COLO829 (cell line): ENCODE data around the gene POLR1G.
"Not testable (repeated sequence)": the region's sequence is repeated elsewhere in the genome, so short reads cannot be mapped to it uniquely, and the experiment has no call there.

Source experiments
- DNase-seq: peaks from one replicate; pipeline ENCODE4 v3.0.0; 2012; ENCODE audit warnings: low spot score

Gene POLR1G

DNA sequence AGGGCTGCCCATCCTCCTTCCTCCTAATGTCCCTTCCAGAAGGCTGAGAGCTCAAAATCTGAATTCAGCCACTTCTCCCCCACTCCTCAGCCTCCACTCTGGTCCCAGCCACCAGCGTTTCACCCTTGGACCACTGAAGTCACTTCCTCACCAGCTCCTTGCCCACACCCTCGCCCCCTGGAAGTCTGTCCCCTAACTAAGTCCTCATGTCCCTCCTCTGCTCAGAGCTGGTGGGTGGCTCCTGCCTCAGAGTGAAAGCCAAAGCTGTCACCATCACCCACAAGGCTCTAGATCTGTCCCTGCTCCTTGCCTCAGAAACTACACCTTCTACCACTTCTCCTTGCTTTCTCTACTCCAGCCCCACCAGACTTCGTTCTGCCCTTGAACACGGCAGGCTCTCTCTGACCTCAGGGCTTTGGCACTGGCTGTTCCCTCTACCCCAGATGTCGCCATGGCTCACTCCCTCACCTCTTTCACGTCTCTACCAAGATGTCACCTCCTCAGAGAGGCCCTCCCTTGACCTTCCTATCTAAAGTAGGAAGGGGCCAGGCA is 15.6 kb downstream of the POLR1G start:
- DNase-seq: no peak

DNA sequence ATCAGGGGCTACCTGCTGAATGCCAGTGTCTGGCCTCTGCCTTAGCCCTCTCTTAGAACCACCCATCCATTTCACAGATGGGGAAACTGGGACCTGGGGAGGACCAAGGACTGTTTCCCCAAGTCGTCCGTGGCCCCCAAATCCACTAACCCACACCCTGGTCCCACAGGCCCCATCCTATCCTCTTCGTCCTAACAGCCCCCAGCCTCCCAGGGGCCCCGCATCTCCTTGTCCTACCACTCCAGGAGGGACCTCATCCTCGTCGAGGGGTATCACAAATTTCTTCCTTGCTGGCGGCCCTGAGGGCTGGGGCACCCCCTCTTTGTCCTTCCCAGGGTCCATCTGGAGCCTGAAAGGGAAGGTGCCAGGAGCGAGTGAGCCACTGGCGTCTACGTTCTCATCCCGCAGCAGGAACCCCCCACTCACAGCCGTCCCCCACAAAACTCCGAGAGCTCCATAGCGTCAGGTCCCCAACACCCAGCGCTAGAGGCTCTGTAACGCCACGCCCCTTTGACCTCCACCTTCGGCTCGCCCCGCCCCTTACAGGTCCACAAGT is 16.7 kb downstream of the POLR1G start:
- no peak for DNase-seq

DNA sequence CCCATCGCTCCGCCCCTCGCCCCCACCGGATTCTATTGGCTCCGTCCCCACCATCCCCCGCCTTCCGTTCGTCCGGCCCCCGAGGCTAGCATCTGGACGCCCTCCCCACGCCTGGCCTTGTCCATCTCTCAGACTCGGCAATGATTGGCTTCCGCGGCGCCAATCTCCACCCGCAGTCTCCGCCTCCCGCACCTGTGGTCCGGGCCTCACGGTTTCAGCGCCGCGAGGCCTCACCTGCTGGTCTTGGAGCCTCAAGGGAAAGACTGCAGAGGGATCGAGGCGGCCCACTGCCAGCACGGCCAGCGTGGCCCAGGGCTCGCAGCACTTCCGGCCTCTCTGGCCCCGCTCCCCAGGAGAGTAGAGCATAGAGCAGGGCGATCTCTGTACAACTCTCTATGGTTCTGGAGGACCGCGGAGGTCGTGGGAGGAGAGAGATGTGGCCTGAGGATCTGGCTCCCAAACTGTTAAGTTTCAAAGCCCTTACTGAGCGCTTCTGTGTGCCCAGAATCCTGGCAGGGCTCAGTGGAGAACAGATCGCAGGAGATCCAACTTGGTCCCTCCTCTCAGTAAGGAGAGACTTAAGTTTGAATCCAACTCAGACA is 17.2 kb downstream of the POLR1G start, which contains the start of gene ERCC1:
ERCC1 (minus strand) TSS at position 329 of the 602 bp plus-strand sequence. CDS start 543 bp downstream, outside the sequence.
- DNase-seq: peak; percentile 98

DNA sequence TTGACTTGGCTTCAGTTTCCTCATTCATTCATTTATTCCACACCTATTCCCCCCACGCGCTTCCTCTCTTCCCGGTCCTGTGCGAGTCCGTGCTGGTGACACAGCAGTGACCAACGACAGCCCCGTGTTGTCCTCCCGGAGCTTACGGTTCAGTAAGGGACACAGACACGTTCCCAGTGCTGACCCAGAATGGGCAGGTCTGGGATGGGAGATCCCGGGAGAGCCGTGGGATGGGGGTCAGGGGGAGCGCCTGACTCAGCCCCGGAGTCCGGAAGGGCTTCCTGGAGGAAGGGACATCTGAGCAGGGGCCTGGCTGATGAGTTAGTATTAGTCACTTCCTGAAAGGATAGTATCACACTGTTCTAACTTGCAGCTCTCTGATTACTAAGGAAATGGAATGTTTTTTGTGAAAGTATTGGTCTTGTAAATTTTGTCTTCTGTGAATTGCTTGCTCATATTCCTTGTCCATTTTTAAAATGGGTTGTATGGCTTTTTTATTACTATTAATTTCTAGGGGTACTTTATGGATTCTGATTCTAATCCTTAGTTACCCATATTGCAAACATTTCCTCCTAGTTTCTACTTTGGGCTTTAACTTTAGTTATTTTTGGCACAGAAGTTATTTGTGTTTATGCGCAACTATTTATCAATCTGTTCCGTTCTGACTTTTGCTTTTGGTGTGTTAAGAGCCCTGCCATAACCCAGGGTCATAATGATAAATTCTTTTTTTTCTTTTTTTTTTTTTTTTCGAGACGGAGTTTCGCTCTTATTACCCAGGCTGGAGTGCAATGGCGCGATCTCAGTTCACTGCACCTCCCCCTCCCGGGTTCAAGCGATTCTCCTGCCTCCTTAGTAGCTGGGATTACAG is 18.0 kb downstream of the POLR1G start:
- peak; percentile 95 for DNase-seq

DNA sequence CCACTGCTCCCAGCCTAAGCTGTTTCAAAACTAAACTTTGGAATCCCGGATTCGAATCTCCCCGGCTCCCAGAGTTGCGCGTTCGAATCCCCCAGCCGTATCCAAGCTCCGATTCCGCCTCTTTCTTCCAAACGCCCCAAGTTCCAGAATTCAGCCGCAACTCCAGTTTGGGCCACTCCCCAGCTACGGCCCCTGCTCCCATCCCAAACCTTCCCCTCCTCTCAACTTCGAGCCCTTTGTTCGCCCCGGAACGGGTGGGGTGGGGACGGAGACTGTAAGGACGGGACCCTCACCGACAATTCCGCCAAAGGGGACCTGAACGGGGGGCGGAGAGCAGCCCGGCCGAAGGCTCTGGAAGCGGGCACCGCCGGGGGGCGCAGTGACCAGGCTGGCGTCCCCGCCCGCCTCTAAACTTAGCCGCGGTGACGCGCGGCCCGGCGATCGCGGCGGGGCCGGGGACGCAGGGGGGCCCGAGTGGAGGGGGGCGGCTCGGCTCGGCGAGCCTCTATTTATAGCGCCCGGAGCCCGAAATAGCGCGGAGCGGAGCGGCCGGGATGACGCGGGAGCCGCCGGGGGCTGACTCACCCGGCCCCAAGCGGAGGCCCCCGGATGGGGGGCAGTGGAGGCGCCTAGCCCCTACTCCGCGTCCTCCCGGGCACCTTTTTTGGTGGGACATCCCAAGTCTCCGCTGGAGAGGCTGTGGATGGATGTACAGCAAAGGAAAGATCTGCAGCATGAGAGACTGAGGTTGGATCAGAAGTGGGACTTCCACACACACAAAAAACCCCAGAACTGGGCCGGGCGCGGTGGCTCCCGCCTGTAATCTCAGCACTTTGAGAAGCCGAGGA is 22.2 kb downstream of the POLR1G start:
- DNase-seq: no peak

DNA sequence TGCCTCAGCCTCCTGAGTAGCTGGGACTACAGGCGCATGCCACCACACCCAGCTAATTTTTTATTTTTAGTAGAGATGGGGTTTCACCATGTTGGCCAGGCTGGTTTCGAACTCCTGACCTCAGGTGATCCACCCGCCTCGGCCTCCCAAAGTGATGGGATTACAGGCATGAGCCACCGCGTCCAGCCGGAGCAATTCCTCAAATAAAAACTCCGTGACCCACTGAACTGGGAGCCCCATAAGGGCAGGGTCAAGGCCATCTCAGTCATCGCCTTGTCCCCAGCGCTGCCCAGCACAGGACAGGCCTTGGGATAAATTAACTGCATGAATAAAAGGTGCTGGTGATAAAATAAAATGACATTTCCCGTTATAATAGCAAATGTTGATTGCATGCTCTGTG is 23.5 kb downstream of the POLR1G start:
- not testable (repeated sequence) for DNase-seq

DNA sequence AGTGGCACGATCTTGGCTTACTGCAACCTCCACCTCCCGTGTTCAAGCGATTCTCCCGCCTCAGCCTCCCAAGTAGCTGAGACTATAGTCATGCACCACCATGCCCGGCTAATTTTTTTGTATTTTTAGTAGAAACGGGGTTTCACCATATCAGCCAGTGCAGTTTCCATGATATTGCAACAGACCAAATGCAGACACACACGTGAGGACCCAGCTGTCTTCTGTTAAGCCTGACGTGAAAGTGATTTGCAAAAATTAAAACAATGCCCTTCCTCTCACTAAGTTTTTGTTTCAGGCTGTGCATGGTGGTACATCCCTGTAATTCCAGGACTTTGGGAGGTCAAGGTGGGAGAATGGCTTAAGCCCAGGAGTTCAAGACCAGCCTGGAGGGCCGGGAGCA is 24.6 kb downstream of the POLR1G start:
- DNase-seq: not testable (repeated sequence)

DNA sequence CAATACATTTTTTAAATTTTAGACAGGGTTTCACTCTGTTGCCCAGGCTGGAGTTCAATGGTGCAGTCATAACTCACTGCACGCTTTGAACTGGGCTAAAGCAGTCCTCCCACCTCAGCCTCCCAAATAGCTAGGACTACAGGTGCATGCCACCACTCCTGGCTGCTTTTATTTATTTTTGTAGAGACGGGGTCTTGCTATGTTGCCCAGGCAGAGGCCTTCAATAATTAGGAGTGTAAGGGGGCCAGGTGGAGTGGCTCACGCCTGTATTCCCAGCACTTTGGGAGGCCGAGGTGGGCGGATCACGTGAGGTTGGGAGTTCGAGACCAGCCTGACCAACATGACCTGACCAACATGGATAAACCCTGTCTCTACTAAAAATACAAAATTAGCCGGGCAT is 26.1 kb downstream of the POLR1G start:
- not testable (repeated sequence) for DNase-seq

DNA sequence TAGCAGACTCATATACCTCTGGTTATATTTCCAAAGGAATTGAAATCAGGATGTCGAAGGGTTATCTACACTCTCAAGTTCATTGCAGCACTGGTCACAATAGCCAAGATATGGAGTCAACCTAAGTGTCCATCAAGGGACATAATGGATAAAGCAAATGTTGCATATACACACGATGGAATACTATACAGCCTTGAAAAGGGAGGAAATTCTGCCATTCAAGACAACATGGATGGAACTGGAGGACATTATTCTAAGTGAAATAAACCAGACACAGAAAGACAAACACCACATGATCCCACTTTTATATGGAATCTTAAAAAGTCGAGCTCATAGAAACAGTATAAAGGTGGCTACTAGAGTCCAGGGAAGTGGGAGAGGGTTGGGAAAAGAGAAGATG is 30.9 kb downstream of the POLR1G start:
- DNase-seq: no peak

DNA sequence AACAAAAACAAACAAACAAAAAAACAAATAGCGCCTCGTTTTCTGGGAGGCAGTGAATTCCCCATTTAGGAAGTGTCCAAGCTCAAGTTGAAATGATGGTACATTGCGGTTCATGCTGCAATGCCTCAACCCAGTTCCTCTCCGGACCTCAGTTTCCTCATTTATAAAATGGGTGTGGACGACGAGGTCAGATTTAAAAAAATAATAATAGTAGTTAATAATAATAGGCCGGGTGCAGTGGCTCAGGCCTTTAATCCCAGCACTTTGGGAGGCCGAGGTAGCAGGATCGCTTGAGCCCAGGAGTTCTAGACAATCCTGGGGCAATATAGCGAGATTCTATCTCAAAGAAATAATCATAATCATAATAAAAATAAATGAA is 32.7 kb downstream of the POLR1G start:
- DNase-seq: no peak

DNA sequence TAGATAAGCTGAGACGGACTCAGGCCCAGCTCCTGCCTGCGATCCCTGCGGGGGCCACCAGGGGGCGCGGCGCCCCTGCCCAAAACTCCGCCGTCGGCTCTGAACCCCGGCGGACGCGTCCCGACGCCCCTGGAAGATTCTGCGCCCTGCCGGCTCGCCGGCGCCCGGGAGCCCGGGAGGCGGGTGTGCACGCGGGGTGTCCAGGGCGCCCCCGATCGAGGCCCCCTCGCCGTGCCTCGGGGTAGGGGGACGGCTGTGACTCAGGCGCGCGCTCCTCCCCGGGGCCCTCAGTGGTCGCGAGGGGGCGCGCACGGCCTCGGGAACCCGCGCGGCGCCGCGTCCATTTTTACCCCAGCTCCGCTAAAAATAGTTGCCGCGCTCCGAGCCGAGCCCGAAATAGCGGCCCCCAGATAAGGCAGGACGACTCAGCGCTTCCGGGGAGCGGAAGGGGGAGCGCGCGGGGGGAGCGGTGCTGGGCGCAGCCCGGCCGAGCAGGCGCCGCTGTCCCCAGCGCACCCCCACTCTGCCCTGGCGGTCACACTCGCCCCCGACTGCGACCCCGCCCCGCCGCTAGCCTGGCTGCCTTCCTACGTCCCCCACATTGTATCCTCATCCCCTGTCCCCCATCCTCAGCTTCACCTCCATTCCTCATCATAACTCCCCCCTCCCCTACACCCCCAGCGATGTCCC is 33.3 kb downstream of the POLR1G start:
- peak; percentile 52 for DNase-seq

DNA sequence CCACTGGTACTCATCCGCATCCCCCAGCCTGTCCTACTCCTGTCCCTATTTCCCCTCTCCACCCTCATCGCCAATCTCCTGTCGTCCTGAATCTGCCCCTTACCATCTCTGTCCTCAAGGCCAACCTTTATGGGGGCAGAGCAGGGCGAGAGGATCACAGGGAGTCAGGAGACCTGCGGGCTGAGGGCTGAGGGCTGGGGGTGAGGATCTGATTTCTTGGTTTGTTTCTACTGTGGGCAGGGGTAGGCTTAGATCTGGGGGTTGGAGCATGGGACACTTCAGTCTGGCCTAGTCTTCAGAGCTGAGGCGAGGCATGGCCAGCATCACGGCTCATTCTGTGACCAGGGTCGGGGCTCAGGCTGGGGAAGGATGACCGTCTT is 33.8 kb downstream of the POLR1G start:
- no peak for DNase-seq

DNA sequence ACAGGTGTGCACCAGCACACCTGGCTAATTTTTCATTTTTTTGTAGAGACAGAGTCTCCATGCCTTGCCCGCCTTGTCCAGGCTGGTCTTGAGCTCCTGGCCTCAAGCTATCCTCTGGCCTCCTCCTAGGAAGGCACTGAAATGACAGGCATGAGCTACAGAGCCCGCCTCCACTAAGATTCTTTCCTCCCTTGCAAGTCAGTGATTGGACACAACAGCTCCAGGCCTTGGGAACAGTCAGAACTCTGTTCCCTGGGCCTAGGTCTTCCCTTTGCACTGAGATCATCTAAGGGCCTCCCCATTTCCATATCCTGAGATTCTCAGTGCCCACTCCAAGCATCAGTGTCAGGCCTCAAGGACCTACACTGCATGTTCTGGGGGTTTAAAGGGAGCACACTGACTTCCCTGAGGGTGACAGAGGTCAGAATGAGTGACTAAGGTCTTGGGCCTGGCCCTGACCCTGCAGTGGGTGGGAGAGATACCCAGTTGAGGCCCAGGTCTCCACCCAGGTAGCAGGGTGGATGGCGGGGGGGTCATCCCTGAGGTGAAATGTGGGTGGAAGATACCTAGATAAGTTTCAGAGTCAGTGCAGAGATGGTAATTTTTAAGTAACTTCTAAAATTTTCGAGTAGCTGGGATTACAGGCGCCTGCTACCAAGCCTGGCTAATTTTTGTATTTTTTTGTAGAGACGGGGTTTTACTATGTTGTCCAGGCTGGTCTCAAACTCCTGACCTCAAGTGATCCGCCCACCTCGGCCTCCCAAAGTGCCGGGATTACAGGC is 34.6 kb downstream of the POLR1G start:
- DNase-seq: peak; percentile 45

DNA sequence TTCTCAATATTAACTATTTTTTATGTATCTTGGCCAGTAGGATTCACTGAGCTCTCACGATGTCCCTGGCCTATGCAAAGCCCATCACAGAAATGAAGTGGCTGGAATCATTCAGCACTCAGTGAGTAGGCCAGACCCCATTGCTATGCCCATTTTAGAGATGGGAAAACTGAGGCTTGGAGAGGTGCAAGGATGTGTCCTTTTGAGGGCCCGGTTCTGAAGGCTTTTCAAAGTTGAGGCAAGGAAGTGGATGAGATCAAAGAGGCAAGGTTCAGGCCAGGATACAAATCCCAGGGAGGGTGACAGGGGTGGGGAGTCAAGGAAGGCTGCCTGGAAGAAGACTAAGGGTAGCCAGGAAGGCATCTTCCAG is 35.9 kb downstream of the POLR1G start:
- no peak for DNase-seq

DNA sequence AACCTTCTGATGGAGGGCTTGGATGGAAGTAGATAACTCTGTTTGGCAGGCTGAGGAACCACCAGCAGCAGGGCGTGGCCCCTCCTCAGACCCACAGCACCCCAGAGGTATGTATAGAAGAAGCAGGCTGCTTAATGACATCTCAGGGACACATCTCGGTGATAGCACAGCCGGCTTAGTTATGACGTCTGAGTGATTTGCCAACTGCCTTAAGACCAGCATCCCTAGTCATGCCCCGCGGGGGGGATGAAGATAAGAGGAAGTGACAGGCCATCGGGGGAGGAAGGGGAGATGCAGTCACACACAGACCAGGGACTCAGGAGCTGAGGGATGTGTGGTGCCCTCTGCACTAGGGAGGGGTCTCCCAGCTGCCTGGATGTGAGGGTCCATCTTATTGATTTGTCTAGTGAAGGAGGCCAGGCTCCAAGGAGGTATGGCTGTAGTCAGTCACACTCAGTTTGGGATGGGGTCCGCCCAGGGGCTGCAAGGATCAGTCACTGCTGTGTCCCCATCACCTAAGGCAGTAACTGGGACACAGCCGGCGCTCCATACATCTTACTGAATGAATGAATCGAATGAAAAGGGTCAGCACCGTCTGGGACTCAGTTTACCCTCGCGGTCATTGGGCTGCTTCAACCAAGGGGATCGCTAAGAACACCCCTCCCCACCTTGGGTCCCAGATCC is 36.5 kb downstream of the POLR1G start:
- no peak for DNase-seq

DNA sequence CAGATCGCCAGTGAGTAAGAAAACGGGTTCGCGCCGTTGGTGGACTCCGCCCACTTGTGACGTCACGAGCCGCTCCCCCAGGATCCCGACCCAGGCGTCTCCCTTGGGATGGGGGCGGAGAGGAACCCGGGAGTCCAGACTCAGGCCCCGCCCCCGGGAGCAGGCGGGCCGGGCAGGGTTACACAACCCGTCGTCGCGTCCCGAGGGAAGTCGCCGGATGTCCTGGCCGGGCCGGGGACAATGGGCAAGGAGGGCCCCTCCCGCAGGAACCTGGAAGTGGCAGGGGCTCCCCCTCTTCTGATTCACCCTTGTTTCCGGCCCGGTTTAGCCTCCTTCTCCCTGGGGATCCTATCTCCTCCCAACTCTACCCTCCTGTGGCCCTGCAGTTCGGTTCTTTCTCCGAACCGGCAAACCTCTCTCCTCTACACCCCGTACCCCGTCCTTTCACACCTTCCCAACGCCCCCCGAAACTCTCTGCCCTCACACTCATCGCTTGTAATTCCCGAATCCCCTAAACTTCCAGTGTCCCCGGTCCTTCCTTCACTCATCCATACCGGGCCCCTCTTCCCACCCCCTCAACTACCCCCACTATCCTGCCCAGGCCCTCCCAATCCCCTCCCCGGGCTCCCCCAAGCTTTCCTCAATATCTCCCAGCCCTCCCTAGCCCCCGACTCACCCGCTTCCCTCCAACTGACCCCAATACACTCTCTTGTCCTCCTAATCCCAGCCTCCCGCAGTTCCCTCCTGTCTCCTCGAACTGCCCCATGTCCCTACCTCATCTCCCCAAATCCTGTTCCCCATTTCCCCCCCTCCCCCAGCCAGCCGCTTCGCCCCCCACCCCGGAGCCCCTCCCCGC is 37.2 kb downstream of the POLR1G start:
- peak; percentile 93 for DNase-seq

DNA sequence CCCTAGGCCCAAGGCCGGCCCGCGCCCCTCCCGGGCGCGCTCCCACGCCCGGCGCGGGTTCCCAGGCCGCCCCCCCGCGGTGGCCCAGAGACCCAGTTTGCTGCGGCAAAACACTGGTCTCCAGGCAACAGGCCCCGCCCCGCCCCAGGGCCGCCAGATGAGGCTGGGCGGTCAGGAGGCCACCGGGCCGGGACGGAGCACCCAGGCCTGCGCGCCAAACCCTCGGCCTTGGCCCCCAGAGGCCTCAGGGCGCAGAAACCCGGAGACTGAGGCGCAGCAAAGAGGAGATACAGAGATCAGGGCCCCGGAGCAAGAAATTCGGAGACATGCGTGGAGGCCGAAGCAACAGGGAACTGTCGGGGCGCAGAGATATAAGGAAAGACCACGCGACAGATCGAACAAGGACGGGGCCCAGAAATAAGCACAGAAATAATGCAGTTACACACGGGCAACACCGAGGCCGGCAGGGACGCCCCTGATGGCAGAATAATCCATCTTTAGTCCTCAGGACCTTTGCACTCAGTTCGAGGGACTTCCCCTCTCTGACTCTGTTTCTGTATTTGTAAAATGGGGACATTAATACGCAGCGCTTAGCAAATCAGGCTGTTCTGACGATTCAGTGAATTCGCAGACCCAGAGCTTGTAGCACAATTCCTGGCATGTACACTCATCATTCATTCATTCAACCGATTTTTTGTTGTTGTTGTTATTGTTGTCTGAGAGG is 38.0 kb downstream of the POLR1G start:
- peak; percentile 82 for DNase-seq

DNA sequence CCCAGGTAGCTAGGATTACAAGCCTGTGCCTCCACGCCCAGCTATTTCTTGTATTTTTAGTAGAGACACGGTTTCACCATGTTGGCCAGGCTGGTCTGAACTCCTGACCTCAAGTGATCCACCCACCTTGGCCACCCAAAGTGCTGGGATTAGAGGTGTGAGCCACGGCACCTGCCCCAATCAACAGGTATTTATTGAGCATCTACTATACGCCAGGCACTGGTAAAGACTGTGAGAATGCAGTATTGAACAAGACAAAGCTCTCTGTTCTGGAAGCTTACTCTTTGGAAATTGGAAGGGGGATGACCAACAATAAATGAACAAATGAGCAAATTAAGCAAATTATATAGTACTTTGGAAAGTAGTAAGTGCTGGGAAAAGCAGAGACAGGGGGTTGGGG is 38.7 kb downstream of the POLR1G start:
- no peak for DNase-seq
